K562 (cell line): ENCODE results near the gene INO80E. TPM values are rescaled to one million over a fixed set of nuclear protein-coding genes. Genes with fewer than 3 reads are reported as not detected.
A peak's percentile ranks its signal among the peaks of the same experiment; 100 is the strongest.

Source experiments
- ASH1L ChIP-seq: fragments of 450-650 bp; IDR thresholded peaks from 2 replicates; pipeline ENCODE4 v1.6.1; 2018; ENCODE audit warnings: borderline replicate concordance, mild to moderate bottlenecking, low read depth; ENCODE audit not compliant: partially characterized antibody
- CREB1 ChIP-seq, 2 experiments: sonication (generic) in 1 of 2; formaldehyde crosslinking in 1 of 2; IDR thresholded peaks; 2 replicates each; pipeline versions ENCODE4 v1.6.1 to v1.8.0; 2012 to 2022; ENCODE audit warnings: inconsistent platforms in 1 of 2, mild to moderate bottlenecking in 1 of 2, missing genetic modification reagents in 1 of 2, moderate library complexity in 1 of 2
- CXXC5 ChIP-seq: fragments of 250-450 bp; sonication (Bioruptor Pico); IDR thresholded peaks from 2 replicates; pipeline ENCODE4 v1.8.0; 2022; ENCODE audit warnings: inconsistent platforms, mild to moderate bottlenecking, moderate library complexity
- DPF2 ChIP-seq: fragments of 450-650 bp; IDR thresholded peaks from 2 replicates; pipeline ENCODE4 v1.6.1; 2016
- GABPB2 ChIP-seq: fragments of 250-450 bp; sonication (Bioruptor Pico); conservative IDR thresholded peaks from 2 replicates; pipeline ENCODE4 v1.5.1; 2021; ENCODE audit warnings: mild to moderate bottlenecking
- NCOA6 ChIP-seq: fragments of 450-650 bp; IDR thresholded peaks from 2 replicates; pipeline ENCODE4 v1.6.1; 2017; ENCODE audit warnings: mild to moderate bottlenecking
- POLR2AphosphoS5 ChIP-seq: IDR thresholded peaks from 2 replicates; pipeline ENCODE4 v1.6.1; 2011; ENCODE audit warnings: mild to moderate bottlenecking, low read depth, low read length, moderate library complexity; ENCODE audit not compliant: control insufficient read depth, insufficient read depth
- RHOXF2B ChIP-seq: fragments of 250-450 bp; sonication (Bioruptor Pico); conservative IDR thresholded peaks from 2 replicates; pipeline ENCODE4 v1.5.1; 2021
- SIX5 ChIP-seq, 2 experiments: IDR thresholded peaks; 2 replicates each; pipeline ENCODE4 v1.6.1; 2011; ENCODE audit warnings: low read length in 2 of 2, borderline replicate concordance in 1 of 2, low read depth in 1 of 2, mild to moderate bottlenecking in 1 of 2, moderate library complexity in 1 of 2; ENCODE audit not compliant: insufficient read depth in 1 of 2
- TAF9B ChIP-seq: fragments of 450-650 bp; IDR thresholded peaks from 2 replicates; pipeline ENCODE4 v1.6.1; 2018; ENCODE audit warnings: mild to moderate bottlenecking; ENCODE audit not compliant: partially characterized antibody
- ZKSCAN3 ChIP-seq: fragments of 250-450 bp; sonication (Bioruptor Pico); IDR thresholded peaks from 2 replicates; pipeline ENCODE4 v1.4.0; 2020
- ZNF12 ChIP-seq: sonication (generic); formaldehyde crosslinking; IDR thresholded peaks from 2 replicates; pipeline ENCODE4 v1.4.0; 2020; ENCODE audit warnings: mild to moderate bottlenecking, missing genetic modification reagents
- ZNF431 ChIP-seq: sonication (generic); formaldehyde crosslinking; IDR thresholded peaks from 2 replicates; pipeline ENCODE4 v1.8.0; 2022; ENCODE audit warnings: mild to moderate bottlenecking, missing genetic modification reagents
- ZNF445 ChIP-seq: fragments of 250-450 bp; sonication (Bioruptor Pico); IDR thresholded peaks from 2 replicates; pipeline ENCODE4 v1.4.0; 2020; ENCODE audit warnings: low read depth, mild to moderate bottlenecking, moderate library complexity
- ZNF766 ChIP-seq: fragments of 200-800 bp; sonication (Bioruptor generic); conservative IDR thresholded peaks from 2 replicates; pipeline ENCODE4 v1.6.1; 2016; ENCODE audit warnings: missing genetic modification characterization, missing compliant biosample characterization
- polyA plus RNA-seq, 8 experiments: library from polyadenylated mRNA; depleted of rRNA in 4 of 8; stranded (reverse) in 5 of 8; unstranded in 3 of 8; fragments of >200 nt; fragmentation: Nextera tagmentation in 2 of 8; fragmentation: Illumina TruSeq in 1 of 8; extraction: Ambion mirVana in 2 of 8; extraction: Trizol in 1 of 8; gene quantifications; 2 replicates each; pipeline versions ENCODE4 v1.2.1 to v1.2.3, GENCODE V29; 2011 to 2014; ENCODE audit warnings: inconsistent platforms in 1 of 8, missing spikeins in 1 of 8
- total RNA-seq, 7 experiments: library from RNA; depleted of rRNA in 6 of 7; stranded (reverse); fragments of >200 nt in 6 of 7; fragmentation: Illumina TruSeq in 2 of 7; extraction: Trizol in 2 of 7; gene quantifications; 2 replicates each; pipeline versions ENCODE4 v1.2.1 to v1.2.3, GENCODE V29; 2011 to 2021; ENCODE audit warnings: low replicate concordance in 1 of 7
- TF ChIP-seq, protein P1 (sequence below): fragments of 450-650 bp; IDR thresholded peaks from 2 replicates; pipeline ENCODE4 v1.6.1; 2014; ENCODE audit warnings: low read depth, mild to moderate bottlenecking, moderate library complexity, borderline replicate concordance
- TF ChIP-seq, protein P2 (sequence below): fragments of 150-350 bp; conservative IDR thresholded peaks from 2 replicates; pipeline ENCODE4 v1.6.1; 2014; ENCODE audit warnings: low read length
- TF ChIP-seq, protein P3 (sequence below): sonication (generic); formaldehyde crosslinking; IDR thresholded peaks from 2 replicates; pipeline ENCODE4 v1.8.0; 2023; ENCODE audit warnings: mild to moderate bottlenecking, missing genetic modification reagents
- TF ChIP-seq, protein P4 (sequence below): fragments of 250-450 bp; sonication (Bioruptor Pico); IDR thresholded peaks from 2 replicates; pipeline ENCODE4 v1.8.0; 2021; ENCODE audit warnings: moderate library complexity, mild to moderate bottlenecking, inconsistent platforms
- TF ChIP-seq, protein P5 (sequence below), 2 experiments: fragments of 450-650 bp in 1 of 2; sonication (generic) in 1 of 2; formaldehyde crosslinking; conservative IDR thresholded peaks; 2 replicates each; pipeline versions ENCODE4 v1.4.0 to v1.8.1; 2020 to 2022; ENCODE audit warnings: mild to moderate bottlenecking in 1 of 2, missing genetic modification reagents in 1 of 2

INO80E gene
- total and polyA plus RNA-seq, 9 of the 15 experiments (the other 6 are each of a cell fraction or from before 2014, with no cell fraction given) = 0.31 to 102 (median 49.3) TPM

DNA sequence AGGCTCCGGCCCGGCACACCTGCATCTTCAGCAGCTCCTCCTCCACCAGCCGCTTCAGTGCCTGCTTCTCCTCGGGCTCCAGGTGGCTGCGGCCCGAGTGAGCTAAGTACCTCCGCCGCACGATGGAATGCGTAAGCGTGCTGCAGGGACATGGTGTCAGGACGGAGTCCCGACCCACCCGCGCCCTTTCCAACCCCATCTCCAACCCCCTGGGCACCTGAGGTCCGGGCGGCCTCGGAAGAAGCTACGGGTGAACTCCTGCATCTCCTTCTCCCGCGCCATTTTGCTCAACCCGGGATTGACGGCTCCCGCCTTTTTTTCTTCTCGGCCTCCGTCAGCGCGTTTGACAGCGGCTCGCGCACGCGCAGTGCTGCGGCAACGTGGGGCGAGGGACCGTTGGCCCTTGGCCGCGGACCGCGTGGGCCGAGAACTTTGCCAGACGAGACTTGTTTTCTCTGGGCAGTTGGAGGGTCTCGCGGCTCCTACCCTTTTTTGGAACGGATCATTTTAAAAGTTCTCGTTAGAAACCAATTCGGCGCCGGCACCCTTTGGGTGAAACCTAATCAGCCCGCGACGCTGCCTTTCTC is 624 bp upstream of the INO80E start, which contains the start of gene HIRIP3 (continued):
- TF ChIP-seq, protein P1, sequence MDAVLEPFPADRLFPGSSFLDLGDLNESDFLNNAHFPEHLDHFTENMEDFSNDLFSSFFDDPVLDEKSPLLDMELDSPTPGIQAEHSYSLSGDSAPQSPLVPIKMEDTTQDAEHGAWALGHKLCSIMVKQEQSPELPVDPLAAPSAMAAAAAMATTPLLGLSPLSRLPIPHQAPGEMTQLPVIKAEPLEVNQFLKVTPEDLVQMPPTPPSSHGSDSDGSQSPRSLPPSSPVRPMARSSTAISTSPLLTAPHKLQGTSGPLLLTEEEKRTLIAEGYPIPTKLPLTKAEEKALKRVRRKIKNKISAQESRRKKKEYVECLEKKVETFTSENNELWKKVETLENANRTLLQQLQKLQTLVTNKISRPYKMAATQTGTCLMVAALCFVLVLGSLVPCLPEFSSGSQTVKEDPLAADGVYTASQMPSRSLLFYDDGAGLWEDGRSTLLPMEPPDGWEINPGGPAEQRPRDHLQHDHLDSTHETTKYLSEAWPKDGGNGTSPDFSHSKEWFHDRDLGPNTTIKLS = 0 out of 2 replicates have a peak, but pooled peaks have one; percentile 71
- TF ChIP-seq, protein P2, sequence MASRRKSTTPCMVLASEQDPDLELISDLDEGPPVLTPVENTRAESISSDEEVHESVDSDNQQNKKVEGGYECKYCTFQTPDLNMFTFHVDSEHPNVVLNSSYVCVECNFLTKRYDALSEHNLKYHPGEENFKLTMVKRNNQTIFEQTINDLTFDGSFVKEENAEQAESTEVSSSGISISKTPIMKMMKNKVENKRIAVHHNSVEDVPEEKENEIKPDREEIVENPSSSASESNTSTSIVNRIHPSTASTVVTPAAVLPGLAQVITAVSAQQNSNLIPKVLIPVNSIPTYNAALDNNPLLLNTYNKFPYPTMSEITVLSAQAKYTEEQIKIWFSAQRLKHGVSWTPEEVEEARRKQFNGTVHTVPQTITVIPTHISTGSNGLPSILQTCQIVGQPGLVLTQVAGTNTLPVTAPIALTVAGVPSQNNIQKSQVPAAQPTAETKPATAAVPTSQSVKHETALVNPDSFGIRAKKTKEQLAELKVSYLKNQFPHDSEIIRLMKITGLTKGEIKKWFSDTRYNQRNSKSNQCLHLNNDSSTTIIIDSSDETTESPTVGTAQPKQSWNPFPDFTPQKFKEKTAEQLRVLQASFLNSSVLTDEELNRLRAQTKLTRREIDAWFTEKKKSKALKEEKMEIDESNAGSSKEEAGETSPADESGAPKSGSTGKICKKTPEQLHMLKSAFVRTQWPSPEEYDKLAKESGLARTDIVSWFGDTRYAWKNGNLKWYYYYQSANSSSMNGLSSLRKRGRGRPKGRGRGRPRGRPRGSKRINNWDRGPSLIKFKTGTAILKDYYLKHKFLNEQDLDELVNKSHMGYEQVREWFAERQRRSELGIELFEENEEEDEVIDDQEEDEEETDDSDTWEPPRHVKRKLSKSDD = no peak
- TF ChIP-seq, protein P3, sequence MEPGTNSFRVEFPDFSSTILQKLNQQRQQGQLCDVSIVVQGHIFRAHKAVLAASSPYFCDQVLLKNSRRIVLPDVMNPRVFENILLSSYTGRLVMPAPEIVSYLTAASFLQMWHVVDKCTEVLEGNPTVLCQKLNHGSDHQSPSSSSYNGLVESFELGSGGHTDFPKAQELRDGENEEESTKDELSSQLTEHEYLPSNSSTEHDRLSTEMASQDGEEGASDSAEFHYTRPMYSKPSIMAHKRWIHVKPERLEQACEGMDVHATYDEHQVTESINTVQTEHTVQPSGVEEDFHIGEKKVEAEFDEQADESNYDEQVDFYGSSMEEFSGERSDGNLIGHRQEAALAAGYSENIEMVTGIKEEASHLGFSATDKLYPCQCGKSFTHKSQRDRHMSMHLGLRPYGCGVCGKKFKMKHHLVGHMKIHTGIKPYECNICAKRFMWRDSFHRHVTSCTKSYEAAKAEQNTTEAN (CRISPR knock-in tag) = peak; percentile 60; the same call in 1 of the 2 replicates
- TF ChIP-seq ZNF766 (CRISPR knock-in tag) = no peak
- TF ChIP-seq GABPB2 (CRISPR knock-in tag) = no peak
- TF ChIP-seq DPF2 = no peak
- TF ChIP-seq ASH1L = no peak
- peak; percentile 24 for TF ChIP-seq TAF9B
- no peak; the same call in 1 of the 2 replicates for TF ChIP-seq CXXC5 (CRISPR knock-in tag)
- TF ChIP-seq RHOXF2B (CRISPR knock-in tag) = no peak
- no peak for TF ChIP-seq CREB1 (IDR thresholded peaks at IDR 0.05)
- no peak for TF ChIP-seq CREB1 (CRISPR knock-in tag; IDR thresholded peaks at IDR 0.05)
- TF ChIP-seq SIX5 (IDR thresholded peaks at IDR 0.05; ENCODE audit: borderline replicate concordance in 1 of 2, insufficient read depth in 1 of 2, low read depth in 1 of 2, low read length in 2 of 2) = no peak
- TF ChIP-seq, protein P4, sequence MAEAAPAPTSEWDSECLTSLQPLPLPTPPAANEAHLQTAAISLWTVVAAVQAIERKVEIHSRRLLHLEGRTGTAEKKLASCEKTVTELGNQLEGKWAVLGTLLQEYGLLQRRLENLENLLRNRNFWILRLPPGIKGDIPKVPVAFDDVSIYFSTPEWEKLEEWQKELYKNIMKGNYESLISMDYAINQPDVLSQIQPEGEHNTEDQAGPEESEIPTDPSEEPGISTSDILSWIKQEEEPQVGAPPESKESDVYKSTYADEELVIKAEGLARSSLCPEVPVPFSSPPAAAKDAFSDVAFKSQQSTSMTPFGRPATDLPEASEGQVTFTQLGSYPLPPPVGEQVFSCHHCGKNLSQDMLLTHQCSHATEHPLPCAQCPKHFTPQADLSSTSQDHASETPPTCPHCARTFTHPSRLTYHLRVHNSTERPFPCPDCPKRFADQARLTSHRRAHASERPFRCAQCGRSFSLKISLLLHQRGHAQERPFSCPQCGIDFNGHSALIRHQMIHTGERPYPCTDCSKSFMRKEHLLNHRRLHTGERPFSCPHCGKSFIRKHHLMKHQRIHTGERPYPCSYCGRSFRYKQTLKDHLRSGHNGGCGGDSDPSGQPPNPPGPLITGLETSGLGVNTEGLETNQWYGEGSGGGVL = no peak
- no peak for TF ChIP-seq ZNF445
- TF ChIP-seq, protein P5, sequence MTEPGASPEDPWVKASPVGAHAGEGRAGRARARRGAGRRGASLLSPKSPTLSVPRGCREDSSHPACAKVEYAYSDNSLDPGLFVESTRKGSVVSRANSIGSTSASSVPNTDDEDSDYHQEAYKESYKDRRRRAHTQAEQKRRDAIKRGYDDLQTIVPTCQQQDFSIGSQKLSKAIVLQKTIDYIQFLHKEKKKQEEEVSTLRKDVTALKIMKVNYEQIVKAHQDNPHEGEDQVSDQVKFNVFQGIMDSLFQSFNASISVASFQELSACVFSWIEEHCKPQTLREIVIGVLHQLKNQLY (CRISPR knock-in tag; conservative IDR thresholded peaks at IDR 0.05) = no peak
- TF ChIP-seq NCOA6 = no peak
- peak; percentile 24; the same call in 1 of the 2 replicates for TF ChIP-seq ZNF12 (CRISPR knock-in tag)
- no peak for TF ChIP-seq ZNF431 (CRISPR knock-in tag)
- no peak for TF ChIP-seq ZKSCAN3 (CRISPR knock-in tag)
- TF ChIP-seq POLR2AphosphoS5 = no peak
